ENCODE measurements around the gene NBAS.

DNA sequence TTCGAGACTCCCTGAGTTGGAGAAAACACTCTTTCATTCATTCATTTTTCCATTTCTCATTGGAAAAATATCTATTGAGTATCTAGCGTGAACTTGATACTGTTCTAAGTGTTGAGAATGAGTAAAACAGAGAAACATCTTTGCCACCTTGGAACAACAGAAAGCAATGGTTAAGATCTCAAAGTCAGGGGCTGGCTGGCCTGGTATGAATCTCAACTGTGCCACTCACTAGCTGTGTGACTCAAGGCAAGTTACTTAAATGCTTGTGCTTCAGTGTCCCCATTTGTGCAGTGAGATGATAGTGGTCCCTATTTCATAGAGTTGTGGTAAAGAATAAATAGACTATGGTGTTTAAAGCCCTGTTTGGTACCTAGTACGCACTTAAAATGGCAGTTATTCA is 415.2 kb downstream of the NBAS start:
- TF ChIP-seq EZH2 (IDR thresholded peaks at IDR 0.05; ENCODE audit: insufficient read depth, poor library complexity, severe bottlenecking): no peak
- TF ChIP-seq EZH2phosphoT487 (IDR thresholded peaks at IDR 0.05; ENCODE audit: insufficient read depth, low read depth): no peak

Measured in GM23248 (cell line).